ENCODE measurements around the gene OGFOD3.

DNA sequence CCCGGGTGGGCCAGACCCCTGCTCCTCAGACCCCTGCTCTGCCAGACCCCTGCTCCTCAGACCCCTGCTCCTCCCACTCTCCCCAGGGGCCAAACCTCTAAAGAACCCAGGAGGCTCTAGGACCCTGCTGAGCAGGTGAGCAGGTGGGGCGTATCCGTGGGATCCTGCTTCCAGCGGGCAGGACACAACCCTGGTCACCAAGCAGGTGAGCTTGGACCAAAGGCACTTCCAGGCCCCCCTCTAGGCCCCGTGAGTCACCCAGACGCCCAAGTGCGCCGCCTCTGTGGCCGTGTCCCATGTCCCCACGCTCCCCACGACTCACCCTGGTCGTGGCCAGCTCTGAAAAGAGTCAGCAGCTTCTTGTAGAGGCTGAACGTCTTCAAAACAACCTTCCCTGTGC, 27.2 kb upstream of the OGFOD3 start:
- TF ChIP-seq, protein P1, sequence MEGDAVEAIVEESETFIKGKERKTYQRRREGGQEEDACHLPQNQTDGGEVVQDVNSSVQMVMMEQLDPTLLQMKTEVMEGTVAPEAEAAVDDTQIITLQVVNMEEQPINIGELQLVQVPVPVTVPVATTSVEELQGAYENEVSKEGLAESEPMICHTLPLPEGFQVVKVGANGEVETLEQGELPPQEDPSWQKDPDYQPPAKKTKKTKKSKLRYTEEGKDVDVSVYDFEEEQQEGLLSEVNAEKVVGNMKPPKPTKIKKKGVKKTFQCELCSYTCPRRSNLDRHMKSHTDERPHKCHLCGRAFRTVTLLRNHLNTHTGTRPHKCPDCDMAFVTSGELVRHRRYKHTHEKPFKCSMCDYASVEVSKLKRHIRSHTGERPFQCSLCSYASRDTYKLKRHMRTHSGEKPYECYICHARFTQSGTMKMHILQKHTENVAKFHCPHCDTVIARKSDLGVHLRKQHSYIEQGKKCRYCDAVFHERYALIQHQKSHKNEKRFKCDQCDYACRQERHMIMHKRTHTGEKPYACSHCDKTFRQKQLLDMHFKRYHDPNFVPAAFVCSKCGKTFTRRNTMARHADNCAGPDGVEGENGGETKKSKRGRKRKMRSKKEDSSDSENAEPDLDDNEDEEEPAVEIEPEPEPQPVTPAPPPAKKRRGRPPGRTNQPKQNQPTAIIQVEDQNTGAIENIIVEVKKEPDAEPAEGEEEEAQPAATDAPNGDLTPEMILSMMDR (IDR thresholded peaks at IDR 0.05; ENCODE audit: low read depth, low read length) = no peak
- TF ChIP-seq, protein P2, sequence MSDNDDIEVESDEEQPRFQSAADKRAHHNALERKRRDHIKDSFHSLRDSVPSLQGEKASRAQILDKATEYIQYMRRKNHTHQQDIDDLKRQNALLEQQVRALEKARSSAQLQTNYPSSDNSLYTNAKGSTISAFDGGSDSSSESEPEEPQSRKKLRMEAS (IDR thresholded peaks at IDR 0.05; ENCODE audit: low read depth, low read length) = no peak
- TF ChIP-seq POLR2A (IDR thresholded peaks at IDR 0.05; ENCODE audit: extremely low read depth, insufficient read length) (no peak), MYC (IDR thresholded peaks at IDR 0.05; ENCODE audit: low read depth, low read length) (no peak)
